GM19328 (cell line): ENCODE data around the gene C11orf24.
"Not testable (repeated sequence)": the region's sequence is repeated elsewhere in the genome, so short reads cannot be mapped to it uniquely, and the experiment has no call there.

Experiments
- ATAC-seq: cut with Tn5 transposase; IDR thresholded peaks from one replicate; pipeline ENCODE4 v1.9.1; 2021; ENCODE audit warnings: mild to moderate bottlenecking, moderate library complexity; ENCODE audit not compliant: unreplicated experiment

Gene C11orf24

DNA sequence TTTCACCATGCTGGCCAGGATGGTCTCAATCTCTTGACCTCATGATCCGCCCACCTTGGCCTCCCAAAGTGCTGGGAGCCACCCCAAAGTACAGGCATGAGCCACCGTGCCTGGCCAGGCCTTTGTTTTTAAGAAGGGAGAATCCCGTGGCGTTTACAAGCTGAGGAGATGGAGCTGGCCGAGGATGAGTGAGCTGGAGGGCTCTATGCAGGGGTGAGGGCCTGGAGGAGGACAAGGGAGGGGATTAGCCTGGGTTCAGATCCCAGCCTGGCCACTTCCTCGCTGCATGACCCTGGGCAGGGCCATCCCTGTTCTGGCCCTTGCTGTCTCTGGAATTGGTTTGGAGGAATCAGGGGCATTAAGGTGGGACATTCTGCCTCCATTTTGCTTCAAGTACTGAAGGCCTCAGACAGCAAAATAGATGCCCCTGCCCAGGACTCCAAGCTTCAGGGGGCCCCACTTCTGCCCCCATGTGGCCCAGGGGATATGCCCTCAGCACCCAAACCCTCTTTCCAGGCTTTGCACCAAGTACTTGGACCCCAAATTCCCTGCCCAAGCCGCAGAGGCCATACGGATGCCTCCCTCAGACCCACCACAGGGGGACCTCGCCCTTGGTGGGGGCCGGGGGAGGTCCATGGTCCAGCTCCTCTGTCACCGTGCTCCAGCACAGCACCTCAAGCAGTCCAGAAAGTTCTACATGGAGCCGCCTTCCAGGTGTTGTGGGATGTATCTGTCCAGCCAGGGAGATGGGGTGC lies 28.5 kb upstream of the C11orf24 start:
- ATAC-seq = no peak

DNA sequence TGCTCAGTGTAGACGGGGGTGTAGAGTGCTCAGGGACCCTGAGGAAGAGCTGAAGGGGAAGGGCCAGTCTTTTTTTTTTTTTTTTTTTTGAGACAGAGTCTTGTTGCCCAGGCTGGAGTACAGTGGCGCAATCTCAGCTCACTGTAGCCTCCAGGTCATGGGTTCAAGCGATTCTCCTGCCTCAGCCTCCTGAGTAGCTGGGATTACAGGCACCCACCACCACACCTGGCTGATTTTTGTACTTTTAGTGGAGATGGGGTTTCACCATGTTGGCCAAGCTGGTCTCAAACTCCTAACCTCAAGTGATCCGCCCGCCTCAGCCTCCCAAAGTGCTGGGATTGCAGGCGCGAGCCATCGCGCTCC lies 27.7 kb upstream of the C11orf24 start:
- ATAC-seq = not testable (repeated sequence)

DNA sequence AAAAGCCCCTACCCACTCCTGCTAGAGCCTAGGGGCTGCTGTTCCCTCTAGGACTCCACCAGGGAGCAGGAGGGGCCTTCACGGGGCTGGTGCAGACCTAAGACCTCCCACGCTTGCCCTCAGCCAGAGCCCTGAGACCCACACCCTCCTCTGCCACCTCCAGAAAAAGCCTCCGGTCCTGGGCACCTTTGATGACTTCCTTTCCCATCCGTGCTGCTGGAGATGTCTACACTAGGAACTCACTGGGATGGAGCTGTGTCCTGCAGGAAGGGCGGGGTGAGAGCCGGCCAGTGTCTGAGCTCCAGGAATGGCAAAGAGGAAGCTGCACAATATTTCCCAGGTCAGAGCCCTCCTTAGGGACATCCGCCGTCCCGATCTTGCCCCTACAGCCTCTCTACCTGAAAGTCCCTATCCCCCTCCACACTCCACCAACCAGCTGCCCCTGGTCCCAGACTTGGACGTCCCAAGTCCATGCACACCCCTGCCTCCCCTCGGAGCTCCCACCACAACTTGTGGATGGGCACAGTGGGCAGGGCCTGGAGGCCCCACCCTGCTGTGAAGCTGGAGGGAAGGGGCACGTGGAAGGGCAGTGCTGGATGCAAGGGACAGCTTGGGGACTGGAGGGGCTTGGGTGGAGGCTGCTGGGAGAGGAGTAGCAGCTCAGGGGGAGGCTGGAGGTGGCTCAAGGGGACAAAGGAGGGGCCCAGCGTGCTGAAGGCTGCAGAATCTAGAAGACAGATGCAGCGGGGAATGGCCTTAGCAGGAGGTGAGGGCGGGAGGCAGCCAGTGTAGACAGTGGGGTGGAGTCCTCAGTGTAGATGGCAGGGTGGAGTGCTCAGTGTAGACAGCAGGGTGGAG lies 27.1 kb upstream of the C11orf24 start:
- no peak for ATAC-seq

DNA sequence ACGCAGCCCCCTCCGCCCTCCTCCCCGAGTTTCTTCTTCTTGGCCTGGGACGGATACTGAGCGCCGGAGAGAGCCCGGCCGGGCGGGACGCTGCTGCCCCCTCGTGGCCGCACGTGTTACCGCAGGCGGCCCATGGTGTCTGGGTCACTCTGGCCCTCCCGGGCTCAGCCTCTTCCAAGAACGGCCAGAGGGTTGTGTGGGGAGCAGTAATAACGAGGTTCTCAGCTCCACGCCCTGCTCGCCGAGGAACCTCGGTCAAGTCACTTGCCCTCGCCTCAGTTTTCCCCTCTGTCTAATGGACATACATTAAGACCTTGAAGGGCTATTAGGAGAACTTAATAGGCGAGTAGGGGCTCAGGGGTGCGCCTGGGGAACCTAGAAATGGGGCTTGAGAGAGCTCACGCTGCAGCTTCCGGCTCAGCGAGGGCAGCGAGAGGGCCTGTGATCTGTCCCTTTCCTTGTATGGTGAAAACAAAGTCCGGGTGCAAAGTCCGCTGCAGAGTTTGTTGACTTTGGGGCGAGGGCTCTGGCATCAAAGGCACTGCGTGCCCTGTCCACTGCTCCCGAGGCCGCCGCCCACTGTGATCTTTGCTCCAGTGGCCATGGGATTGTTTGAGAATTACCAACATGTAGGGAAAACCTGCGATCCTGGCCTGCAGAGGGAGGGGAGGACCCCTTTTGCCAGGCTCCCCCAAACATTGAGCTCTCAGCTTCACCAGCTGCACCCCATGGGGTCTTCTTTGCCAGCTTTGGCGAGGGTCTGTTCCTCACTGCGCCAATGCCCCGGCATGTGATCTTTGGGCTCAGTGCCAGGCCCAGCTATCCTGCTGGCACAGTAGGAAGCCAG lies 26.3 kb upstream of the C11orf24 start:
- peak; percentile 44 for ATAC-seq

DNA sequence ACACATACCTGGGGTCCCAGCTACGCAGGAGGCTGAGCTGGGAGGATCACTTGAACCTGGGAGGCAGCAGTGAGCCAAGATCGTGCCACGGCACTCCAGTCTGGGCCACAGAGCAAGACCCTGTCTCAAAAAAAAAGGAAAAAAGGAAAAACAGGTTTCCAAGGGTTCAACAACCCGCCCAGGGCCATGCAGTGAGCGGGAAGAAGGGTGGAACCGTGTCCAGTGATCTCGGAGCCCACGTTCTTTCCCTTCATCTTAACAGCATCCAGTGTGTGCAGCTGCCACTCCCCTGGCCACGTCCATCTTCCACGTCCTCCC lies 25.7 kb upstream of the C11orf24 start:
- no peak for ATAC-seq

DNA sequence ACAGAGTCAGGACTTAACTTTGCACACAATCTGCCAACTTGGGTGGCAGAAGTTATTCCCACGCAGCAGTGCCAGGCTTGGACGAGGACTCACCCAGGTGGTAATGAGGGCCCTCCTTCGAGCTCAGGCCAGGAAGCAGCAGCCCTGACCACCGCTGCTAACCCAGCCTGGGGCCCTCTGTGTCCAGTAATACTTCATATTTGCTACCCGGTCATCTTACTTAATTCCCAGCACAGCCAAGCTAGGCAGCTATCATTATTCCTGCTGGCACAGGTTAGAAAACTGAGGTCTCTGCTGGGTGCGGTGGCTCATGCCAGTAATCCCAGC lies 25.2 kb upstream of the C11orf24 start:
- ATAC-seq = no peak

DNA sequence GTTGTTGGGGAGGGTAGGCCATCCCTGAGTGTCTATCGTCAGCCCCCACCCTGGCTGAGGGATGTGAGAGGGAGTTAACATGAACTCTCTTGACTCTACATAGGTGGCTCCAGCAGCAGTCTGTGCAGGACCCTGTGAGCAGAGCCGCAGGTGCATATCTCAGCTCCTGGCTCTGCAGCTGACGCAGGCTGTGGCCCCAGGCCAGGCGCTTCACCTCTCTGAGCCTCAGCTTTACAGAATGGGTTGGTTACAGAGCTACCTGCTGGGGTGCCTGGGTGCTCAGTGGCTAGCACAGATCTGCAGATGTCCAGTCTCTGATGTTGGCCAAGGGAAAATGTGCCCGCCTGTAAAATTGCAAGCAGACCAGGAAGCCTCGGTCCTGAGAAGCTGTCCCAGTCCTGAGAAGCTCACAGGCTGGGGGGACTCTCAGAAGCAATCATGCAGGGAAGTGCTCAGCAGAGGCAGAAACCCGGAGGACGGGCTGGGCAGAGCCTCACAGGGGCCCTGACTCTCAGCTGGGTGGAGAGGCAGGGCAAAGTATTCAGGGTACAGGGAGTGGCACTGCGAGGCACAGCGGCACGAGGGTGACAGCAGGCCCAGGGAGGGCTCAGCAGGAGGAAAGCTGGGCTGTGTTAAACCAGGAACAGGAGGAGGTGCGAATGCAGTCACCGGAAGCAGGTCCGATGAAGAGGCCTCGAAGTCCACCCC lies 24.7 kb upstream of the C11orf24 start:
- ATAC-seq = no peak

DNA sequence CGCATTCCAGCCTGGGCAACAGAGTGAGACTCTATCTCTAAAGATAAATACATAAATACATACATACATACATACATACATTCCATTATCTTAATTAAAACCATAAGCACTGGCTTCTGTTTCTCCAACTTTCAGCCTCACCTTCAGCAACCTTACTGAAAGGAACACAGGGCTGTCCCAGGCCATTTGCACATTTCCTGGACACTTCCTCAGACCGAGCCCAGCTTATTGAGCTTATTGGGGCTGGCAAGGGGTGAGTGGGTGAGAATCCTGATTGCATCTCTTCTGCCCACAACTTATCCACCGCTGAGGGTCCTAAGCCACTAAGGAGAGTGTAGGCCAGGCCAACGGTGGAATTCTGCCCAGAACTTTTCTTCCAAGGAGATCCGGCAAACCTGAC lies 24.2 kb upstream of the C11orf24 start:
- no peak for ATAC-seq

DNA sequence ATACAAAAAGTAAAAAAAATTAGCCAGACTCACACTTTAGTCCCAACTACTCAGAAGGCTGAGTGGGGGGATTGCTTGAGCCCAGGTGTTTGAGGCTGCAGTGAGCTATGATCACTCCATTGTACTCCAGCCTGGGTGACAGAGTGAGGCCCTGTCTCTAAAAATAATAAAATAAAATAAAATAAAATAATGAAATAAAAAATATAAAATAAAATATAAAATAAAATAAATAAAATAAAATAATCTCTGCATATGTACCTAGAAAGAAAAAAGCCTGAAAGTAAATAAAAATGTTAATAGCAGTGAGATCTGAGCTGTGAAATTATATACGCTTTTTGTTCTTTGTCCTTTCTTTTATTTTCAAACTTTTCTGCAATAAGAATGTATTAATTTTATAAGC lies 23.5 kb upstream of the C11orf24 start:
- no peak for ATAC-seq

DNA sequence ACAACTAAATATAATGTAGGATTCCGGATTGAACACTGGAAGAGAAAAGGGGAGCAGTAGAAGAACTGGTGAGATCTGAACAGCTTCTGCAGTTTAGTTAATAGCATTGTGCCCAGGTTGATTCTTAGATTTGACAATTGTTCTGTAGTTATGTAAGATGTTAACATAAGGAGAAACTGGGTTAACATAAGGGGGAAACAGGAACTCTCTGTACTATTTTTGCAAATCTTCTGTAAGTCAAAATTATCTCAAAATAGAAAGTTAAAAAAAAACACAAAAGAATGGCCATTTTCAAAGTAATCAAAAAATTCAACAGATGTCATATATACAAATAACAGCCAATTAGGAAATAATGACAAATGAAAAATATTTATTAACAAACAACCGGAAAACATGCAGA lies 21.9 kb upstream of the C11orf24 start:
- ATAC-seq = no peak

DNA sequence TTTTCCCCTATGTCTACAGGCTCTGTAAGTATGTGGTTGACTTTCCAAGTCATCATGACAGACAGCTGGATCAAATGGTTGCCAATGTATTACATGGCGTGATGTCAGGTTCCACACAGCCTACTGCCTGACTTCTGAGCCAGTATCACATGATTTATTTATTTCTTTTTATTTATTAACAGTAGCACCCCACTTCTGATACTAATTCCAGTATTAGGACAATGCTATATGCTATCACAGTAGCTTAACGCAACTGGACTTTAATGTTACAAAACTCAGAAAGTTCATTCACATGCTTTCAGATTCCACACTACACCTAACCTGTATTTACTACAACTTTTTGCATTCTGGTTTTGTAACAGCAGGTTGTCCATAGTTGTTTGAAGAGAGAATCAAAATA lies 17.7 kb upstream of the C11orf24 start:
- ATAC-seq = no peak

DNA sequence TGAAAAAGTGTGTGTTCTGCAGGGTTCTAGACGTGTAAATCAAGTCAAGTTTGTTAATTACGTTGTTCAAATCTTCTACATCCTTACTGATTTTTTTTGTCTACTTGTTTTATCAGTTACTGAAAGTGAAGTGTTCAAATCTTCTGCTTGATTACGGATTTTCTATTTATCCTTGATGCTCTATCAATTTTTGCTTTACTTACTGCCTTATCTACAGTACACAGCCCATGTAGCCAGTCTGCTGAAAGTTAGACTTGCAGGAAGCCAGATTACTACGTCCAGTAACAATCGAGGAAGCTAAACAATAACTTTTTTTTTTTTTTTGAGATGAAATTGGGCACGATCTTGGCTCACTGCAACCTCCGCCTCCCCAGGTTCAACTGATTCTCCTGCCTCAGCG lies 15.6 kb upstream of the C11orf24 start:
- no peak for ATAC-seq

DNA sequence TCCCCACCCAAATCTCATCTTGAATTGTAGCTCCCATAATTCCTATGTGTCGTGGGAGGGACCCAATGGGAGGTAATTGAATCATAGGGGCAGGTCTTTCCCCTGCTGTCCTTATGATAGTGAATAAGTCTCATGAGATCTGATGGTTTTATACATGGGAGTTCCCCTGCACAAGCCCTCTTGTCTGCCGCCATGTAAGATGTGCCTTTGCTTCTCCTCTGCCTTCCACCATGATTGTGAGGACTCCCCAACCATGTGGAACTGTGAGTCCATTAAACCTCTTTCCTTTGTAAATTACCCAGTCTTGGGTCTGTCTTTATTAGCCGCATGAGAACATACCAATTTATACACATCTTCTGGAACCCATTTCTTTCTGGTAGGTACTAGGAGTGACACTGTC lies 12.8 kb upstream of the C11orf24 start:
- ATAC-seq = not testable (repeated sequence)

DNA sequence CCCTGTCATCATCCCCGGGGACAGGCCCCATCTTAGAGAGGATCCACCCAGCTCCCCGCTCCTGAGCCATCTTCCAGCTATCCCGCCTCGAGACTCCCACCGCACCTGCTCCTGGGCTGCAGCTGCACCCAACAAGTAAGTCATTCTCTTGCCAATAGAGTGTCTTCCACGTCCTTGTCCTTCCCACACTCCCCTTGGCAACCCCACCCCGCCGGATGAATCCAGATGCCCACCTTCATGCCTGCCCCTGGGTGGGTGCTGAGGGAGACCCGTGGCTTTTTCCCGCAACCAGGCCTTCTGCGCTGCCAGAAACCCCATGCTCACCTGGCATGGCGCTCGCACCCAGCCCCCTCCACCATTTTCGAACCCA lies 11.1 kb upstream of the C11orf24 start:
- no peak for ATAC-seq

DNA sequence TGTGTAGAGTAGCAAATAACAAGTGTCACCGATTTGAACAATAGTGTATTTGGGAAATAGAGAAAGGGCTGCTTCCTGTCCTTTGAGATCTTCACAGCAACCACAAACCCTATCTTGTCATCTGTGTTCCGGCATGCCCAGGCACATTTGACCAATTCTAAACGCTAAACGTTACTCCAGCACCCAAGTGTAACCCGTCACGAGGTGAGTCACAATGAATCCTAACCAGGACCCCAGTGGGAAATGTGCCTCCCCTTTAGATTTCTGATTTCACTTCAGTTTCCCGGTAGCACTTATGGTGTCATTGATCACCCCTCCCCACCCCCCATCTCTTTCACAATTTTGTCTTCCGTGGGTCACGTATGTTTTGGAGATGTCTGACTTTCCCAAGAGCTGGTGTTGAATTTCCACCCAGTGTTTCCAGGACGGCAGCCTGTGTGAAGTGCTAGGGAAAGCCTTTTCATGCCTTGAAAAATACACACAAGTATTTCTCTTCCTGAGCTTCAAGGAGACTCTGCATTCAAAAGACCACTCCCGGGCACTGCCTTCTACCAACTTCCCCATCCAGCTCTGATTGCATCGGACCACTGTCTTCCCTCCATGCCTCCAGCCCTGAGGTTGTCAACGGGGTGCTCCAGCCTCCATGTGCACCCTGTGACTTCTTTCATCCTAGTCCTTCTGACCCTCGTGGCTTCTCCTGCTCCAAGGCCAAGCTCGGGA lies 10.5 kb upstream of the C11orf24 start:
- no peak for ATAC-seq

DNA sequence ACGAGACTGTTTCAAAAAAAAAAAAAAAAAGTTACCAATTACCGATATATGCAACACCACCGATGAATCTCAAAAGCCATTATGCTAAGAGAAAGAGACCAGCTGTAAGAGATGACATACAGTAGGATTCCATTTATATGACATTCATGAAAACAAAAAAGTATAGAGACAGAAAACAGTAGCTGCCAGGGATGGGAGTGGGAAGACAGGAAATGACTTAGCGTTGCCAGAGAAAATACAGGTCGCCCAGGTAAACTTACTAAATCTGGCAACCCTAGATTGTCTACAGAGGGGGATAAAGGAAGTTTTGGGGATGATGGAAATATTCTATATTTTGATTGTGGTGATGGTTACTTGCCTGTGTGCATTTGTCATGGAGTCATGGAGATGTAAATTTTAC lies 7.9 kb upstream of the C11orf24 start:
- no peak for ATAC-seq

DNA sequence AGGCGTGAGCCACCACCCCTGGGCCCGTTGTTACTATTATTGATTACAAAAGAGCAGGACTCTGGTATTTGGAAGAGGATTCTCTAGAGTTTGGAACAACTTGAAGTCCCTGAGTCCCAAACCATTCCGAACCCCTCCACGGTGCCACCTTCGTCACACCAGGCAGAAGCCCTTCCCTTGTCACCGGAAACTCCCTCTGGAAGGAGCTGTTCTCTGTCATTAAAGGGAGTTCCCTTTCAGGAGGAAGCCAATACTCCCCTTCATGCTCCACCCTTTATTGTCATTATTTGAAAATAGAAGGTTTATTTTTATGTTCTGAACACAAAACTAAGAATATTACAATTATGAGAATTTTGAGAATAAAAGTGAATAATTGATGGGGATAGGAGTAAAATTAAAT lies 5.1 kb upstream of the C11orf24 start:
- no peak for ATAC-seq

DNA sequence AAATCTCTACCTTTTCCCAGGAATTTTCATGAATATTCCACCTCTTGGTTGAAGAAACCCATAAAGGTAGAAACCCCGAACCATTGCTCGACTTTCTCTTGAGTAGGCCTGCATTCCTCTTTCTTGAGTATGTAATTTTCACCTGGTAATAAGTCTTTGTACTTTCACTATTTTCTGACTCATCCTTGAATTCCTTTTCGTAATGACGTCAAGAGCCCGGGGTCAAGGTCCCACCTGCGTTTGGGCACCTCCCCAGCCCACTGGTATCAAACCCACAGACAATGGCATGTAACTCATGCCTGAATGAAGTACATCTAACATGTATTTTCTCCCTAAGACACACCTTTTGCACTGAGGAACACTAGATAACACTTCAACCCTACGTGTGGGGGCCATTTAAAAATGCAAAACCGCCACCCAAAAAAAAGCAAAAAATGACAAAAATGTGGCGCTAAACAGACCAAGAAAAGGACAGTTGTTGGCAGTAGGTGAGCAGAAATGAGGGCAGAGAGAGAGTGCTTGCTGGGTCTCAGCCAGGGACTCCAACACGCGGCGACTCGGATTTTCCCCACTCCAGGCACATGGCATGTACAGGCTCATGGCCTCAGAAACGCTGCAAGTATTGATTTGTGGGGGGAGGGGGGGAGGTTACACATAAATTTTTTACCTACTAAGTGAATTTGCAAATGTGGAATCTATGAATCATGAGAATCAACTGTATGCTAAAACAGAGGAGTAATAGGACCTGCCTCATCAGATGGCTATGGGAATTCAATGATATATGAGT lies 4.1 kb upstream of the C11orf24 start:
- ATAC-seq = no peak

DNA sequence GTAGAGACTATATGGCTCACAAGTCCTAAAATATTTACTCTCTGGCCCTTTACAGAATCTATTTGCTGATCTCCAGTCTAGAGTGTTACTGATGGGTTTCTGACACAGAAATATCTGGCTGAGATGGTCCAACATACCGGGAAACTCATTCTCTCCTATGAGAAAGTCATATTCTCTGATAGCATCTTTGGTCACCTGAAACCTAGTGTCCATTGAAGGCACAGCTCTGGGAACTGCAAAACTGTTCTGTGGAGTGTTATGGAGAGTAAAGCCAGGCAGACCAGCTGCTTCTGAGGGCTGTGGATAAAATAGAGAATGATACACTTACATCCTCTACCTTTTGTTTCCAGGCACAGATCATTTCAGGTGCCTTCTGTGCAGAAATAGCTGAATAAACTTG lies 2.5 kb upstream of the C11orf24 start:
- ATAC-seq = no peak
